ENCODE results near the gene TMED4. TPM values are rescaled to one million over a fixed set of nuclear protein-coding genes. Genes with fewer than 3 reads are reported as not detected.

TMED4 gene
- polyA plus RNA-seq, 3 donors = 45.7 to 76.7 (median 49.0) TPM

GRCh38 chr7:44573464-44574286 is 8.4 kb downstream of the TMED4 start, which contains the start of gene DDX56:
Gene DDX56, minus strand, starts transcription at chr7:44573908. Its CDS starts 13 bp downstream, at chr7:44573895.
- peak within 1 kb of the TSS; percentile 75 to 97 for H3K27ac ChIP-seq (ENCODE audit: low read depth in 1 of 2, low read length in 2 of 2)
- under 1% methylated on average over 73 of the region's 74 CpGs for WGBS (ENCODE audit: insufficient coverage)
- peaks cover 40% of the 10 kb centered on the region for H3K79me2 ChIP-seq (ENCODE audit: insufficient read depth, low read length)
- H3K27me3 ChIP-seq (ENCODE audit: control insufficient read depth in 2 of 2, insufficient read depth in 2 of 2, low read length in 2 of 2) = no peaks in the 10 kb centered on the region
- H2AFZ ChIP-seq (ENCODE audit: insufficient read depth, low read depth, low read length, poor library complexity, severe bottlenecking) = peak within 1 kb of the TSS; percentile 97
- intact Hi-C loops (cut with micrococcal nuclease) = loop anchor here (5.0 to 10.0 kb wide), 4 partner anchors 81 to 739 kb away; partner anchors contain the start of genes NUDCD3 (in 1 of the 2), TBRG4 (in 1 of the 2) and ZMIZ2 (in 1 of the 2)
- Mint-ChIP-seq H3K36me3 (peaks cover 57 to 70% of the 10 kb centered on the region in 2 donors), H3K4me3 (peak within 1 kb of the TSS; percentile 93 to 98), H3K27me3 (ENCODE audit: low read depth in 3 of 3) (no peaks in the 10 kb centered on the region), H3K27ac (peak within 1 kb of the TSS; percentile 95 to 99 (median 97)), H3K9me3 (no peaks in the 10 kb centered on the region), H3K4me1 (peaks cover 26% of the 10 kb centered on the region)
- peak; percentile 93 to 99 (median 93) for DNase-seq
- peak within 1 kb of the TSS; percentile 65 to 88 (median 80) for H3K4me3 ChIP-seq (replicated peaks in 1 of 3; ENCODE audit: low read depth in 2 of 3, low read length in 3 of 3)
- H3K9me3 ChIP-seq (replicated peaks in 1 of 2; ENCODE audit: control insufficient read depth in 1 of 2, insufficient read depth in 1 of 2, low read length in 2 of 2) = no peaks in the 10 kb centered on the region
- TF ChIP-seq CTCF (IDR thresholded peaks at IDR 0.05) = no peak
- H3K4me2 ChIP-seq (replicated peaks; ENCODE audit: extremely low read depth, low read length, poor library complexity, severe bottlenecking) = peak within 1 kb of the TSS; percentile 86
- H3K36me3 ChIP-seq (replicated peaks in 1 of 2; ENCODE audit: control insufficient read depth in 1 of 2, insufficient read depth in 2 of 2, low read length in 2 of 2) = peaks cover 54 to 63% of the 10 kb centered on the region in 2 donors
- H3K4me1 ChIP-seq (ENCODE audit: control insufficient read depth in 1 of 2, insufficient read depth in 2 of 2, low read length in 2 of 2) = peaks cover 20 to 23% of the 10 kb centered on the region in 2 donors
- H4K20me1 ChIP-seq (ENCODE audit: insufficient read depth, low read length) = peaks cover 5% of the 10 kb centered on the region
- H3K9ac ChIP-seq (ENCODE audit: insufficient read depth, low read length, poor library complexity, severe bottlenecking) = peak within 1 kb of the TSS; percentile 84

- Mint-ChIP-seq H3K27me3 (ENCODE audit: low read depth in 3 of 3) (no peaks in the 10 kb centered on the region), H3K27ac (peak overlapping the region in 6 of 7 donors; percentile 95 to 99 (median 97)), H3K4me3 (peak overlapping the region; percentile 93 to 98), H3K9me3 (peaks cover 0 to 3% (median 0%) of the 10 kb centered on the region in 7 donors), H3K4me1 (peaks cover 26% of the 10 kb centered on the region), H3K36me3 (peaks cover 58 to 71% of the 10 kb centered on the region in 2 donors)
- Histone ChIP-seq H3K36me3 (replicated peaks in 1 of 2; ENCODE audit: control insufficient read depth in 1 of 2, insufficient read depth in 2 of 2, low read length in 2 of 2) (peaks cover 55 to 64% of the 10 kb centered on the region in 2 donors), H3K4me2 (replicated peaks; ENCODE audit: extremely low read depth, low read length, poor library complexity, severe bottlenecking) (peak overlapping the region; percentile 86), H3K9me3 (replicated peaks in 1 of 2; ENCODE audit: control insufficient read depth in 1 of 2, insufficient read depth in 1 of 2, low read length in 2 of 2) (no peaks in the 10 kb centered on the region), H3K27ac (ENCODE audit: low read depth in 1 of 2, low read length in 2 of 2) (peak overlapping the region in 1 of 2 donors; percentile 97), H3K4me1 (ENCODE audit: control insufficient read depth in 1 of 2, insufficient read depth in 2 of 2, low read length in 2 of 2) (peaks cover 20 to 23% of the 10 kb centered on the region in 2 donors), H3K79me2 (ENCODE audit: insufficient read depth, low read length) (peaks cover 34% of the 10 kb centered on the region), H4K20me1 (ENCODE audit: insufficient read depth, low read length) (peaks cover 5% of the 10 kb centered on the region), H3K27me3 (ENCODE audit: control insufficient read depth in 2 of 2, insufficient read depth in 2 of 2, low read length in 2 of 2) (no peaks in the 10 kb centered on the region), H3K4me3 (replicated peaks in 1 of 3; ENCODE audit: low read depth in 2 of 3, low read length in 3 of 3) (peak overlapping the region in 1 of 3 experiments; percentile 88), H2AFZ (ENCODE audit: insufficient read depth, low read depth, low read length, poor library complexity, severe bottlenecking) (no peak overlapping the region), H3K9ac (ENCODE audit: insufficient read depth, low read length, poor library complexity, severe bottlenecking) (no peak overlapping the region)
- WGBS (ENCODE audit: insufficient coverage) = 82% methylated on average over 5 of the region's 5 CpGs
- TF ChIP-seq CTCF (IDR thresholded peaks at IDR 0.05) = no peak
- DNase-seq = no peak
- intact Hi-C loops (cut with micrococcal nuclease) = loop anchor here (5.0 to 10.0 kb wide), 4 partner anchors 80 to 738 kb away; partner anchors contain the start of genes NUDCD3 (in 1 of the 2), TBRG4 (in 1 of the 2) and ZMIZ2 (in 1 of the 2)
Measured at GRCh38 chr7:44572771-44573170, 9.3 kb downstream of the TMED4 start.

Measured in CD14-positive monocyte (primary cell).